AG09309 (cell line): ENCODE data around the gene PLEKHA6.
A peak's percentile ranks its signal among the peaks of the same experiment; 100 is the strongest.

Source experiments
- DNase-seq: peaks from one replicate; pipeline ENCODE4 v3.0.0-alpha.2; 2010; ENCODE audit warnings: low read depth
- H3K4me3 ChIP-seq: 2 replicates; pipeline ENCODE4 v1.5.1; 2011; ENCODE audit warnings: mild to moderate bottlenecking, low read depth, low read length, moderate library complexity; ENCODE audit not compliant: control insufficient read depth
- TF ChIP-seq, protein P1 (sequence below): IDR thresholded peaks from 2 replicates; pipeline ENCODE4 v1.5.1; 2011; ENCODE audit warnings: mild to moderate bottlenecking, low read depth, low read length, inconsistent platforms; ENCODE audit not compliant: insufficient read depth, control insufficient read depth; ENCODE audit errors: missing control alignments

The PLEKHA6 gene

DNA sequence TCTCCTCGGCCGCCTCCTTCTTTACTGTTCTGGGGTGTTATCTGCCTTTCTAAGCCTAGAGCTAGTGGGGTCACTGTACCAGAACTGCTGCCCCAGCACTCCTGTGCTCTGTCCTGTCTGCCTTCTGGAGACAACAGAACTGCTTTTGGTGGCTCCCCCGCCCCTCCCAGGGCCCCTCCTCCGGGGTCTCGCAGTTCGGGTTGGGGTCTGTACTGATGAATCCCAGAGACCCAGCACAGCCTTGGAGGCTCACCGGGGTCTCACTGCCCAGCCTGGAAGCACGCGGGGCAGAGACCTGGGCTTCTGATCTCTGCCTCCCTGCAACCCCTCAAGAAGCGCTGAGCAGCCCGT, 3.2 kb upstream of the PLEKHA6 start:
- TF ChIP-seq, protein P1, sequence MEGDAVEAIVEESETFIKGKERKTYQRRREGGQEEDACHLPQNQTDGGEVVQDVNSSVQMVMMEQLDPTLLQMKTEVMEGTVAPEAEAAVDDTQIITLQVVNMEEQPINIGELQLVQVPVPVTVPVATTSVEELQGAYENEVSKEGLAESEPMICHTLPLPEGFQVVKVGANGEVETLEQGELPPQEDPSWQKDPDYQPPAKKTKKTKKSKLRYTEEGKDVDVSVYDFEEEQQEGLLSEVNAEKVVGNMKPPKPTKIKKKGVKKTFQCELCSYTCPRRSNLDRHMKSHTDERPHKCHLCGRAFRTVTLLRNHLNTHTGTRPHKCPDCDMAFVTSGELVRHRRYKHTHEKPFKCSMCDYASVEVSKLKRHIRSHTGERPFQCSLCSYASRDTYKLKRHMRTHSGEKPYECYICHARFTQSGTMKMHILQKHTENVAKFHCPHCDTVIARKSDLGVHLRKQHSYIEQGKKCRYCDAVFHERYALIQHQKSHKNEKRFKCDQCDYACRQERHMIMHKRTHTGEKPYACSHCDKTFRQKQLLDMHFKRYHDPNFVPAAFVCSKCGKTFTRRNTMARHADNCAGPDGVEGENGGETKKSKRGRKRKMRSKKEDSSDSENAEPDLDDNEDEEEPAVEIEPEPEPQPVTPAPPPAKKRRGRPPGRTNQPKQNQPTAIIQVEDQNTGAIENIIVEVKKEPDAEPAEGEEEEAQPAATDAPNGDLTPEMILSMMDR, result no peak
- no peak for DNase-seq
- H3K4me3 ChIP-seq, result peak overlapping the region; percentile 50

DNA sequence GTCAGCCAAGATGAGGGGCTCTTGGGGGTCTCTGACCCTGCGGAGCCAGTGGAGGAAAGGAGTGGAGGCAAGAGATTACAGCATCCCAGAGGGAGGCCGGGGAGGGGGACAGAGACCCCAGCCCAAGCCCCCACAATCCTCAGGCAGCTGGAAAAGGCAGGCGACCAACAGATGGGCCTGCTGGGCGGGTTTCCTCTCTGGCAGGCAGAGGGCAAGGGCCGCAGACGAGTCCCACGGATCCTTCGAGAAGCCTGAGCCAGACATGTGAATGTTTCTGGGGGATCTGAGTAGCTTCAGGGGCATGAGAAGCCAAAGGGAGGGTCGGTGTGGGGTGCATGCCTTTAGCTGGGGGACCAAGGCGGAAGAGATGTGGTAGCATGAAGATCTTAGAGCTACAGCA, 2.1 kb upstream of the PLEKHA6 start:
- no peak for DNase-seq
- TF ChIP-seq, protein P1, result no peak
- H3K4me3 ChIP-seq, result no peak overlapping the region

DNA sequence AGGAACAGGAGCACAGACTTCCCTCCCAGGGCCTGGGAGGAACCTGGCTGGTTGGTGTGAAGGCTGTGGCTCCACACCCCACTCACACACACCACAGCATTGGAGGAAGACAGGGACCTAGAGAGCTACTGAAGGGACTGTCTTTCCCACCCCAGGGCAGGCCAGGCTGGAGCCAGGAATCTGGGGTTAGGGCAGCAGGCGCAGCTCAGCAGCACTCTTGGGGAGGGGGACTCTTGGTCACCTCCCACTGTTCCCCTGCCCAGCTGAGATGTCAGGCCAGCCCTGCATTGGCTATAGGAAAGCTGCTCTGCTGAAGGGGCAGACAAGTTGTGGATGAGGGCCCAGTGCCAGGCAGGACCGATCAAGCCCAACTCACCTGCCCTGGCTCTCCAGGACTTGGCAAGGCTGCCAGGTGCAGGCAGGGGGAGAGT, 1.6 kb upstream of the PLEKHA6 start:
- no peak overlapping the region for H3K4me3 ChIP-seq
- no peak for DNase-seq
- TF ChIP-seq, protein P1, result no peak

DNA sequence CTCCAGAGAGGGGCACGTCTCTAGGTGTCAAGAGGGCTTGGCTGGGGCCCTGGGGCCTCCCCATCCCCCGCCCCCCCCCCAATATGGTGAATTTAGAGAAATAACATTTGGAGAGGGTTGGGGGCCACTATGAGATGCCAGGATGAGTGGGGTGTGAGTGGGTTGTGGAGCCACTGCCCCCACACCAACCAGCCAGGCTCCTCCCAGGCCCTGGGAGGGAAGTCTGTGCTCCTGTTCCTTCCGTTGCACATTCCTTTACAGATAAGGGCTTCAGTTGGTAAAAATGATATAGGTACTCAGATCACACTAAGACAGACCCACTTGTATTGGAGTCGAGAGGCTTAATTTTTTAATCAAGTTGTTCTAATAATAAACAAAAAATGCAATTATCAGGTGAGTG, 585 bp upstream of the PLEKHA6 start:
- no peak overlapping the region for H3K4me3 ChIP-seq
- DNase-seq, result no peak
- TF ChIP-seq, protein P1, result no peak

DNA sequence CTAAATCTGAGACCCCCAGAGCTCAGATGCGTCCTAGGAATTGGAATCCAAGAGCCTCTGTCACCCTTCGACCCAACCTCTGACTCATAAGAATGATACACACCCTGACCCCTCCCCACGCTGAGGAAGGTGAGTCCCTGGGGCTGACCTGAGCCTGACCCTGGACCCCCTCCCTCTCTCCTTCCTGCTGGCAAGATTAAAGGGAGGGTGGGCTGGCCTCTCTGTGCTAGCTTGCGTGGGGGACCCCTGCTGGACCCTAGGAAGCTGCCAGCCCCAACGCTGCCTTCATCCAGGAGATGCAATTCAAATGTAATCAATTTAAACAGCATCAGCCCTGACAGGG, 627 bp downstream of the PLEKHA6 start:
- TF ChIP-seq, protein P1, result no peak
- peak overlapping the region; percentile 41 for H3K4me3 ChIP-seq
- DNase-seq, result no peak

DNA sequence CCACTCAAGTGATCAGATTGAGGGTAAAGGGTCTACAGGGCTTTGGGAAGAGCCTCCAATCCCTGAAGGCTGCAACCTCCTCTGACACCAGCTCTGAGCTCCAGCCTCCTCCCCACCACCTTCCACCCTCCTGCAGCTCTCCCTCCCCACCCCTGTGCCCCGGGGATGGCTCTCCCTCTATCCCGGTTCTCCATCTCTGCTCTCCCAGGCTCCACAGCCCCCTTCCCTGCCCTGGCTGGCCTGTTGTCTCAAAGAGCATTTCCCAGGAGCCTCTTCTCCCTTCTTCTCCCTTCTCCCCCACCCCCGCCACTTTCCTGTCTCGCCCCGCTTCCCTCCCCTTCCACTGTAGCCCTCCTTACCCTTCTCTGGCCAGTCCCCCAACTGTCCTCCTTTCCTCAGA, 1.1 kb downstream of the PLEKHA6 start:
- TF ChIP-seq, protein P1, result no peak
- DNase-seq, result no peak
- no peak overlapping the region for H3K4me3 ChIP-seq

DNA sequence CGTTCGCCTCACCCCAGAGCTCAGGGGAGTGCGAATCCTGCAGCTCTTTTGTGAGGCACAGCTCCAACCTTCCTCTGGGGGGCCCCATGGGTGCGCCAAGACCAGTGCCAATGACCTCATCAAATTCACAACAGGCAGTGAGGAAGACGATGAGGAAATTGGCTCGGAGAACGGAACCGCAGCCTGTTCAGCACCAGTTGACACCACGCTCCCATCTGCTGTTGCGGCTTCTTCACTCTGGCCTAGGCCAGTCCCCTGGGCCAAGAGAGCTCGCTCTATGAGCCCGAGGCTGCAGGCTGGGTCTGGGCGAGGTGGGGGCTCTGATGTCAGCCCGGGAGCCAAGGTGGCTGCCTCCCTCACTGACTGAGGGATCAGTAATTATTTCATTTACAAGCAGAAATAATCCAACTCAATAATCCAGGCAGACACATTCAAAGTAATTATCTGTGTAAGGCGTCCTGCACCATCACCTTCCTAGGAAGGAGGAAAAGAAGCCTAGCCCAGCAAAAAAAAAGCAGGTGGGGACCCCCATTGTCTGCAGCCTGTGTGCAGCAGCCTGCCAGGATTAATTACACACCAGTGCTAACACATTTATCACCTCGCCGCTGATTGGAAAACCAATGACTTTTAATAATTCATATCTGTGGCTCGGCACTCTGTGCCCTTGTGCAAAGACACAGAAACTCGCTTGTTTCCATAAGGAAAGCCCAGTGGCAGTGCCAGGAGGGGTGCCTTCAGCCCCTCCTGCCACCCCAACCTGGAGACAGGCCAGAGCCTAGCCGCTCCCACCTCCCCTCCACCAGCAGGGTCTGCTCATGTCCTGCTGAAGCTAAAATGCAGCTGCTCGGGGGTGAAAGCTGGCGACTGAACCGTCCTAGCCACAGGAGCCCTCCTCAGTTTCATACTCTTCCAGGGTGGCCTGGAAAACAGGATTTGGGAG, 1.9 kb downstream of the PLEKHA6 start:
- no peak overlapping the region for H3K4me3 ChIP-seq
- no peak for DNase-seq

More for the DNA sequence above, 1.9 kb downstream of the PLEKHA6 start:
- TF ChIP-seq, protein P1, result no peak
